HG02938 (cell line): ENCODE measurements around the gene KLK8.

Source experiments
- ATAC-seq: cut with Tn5 transposase; IDR thresholded peaks from one replicate; pipeline ENCODE4 v1.9.1; 2021; ENCODE audit warnings: mild to moderate bottlenecking, moderate library complexity; ENCODE audit not compliant: unreplicated experiment

Gene KLK8

DNA sequence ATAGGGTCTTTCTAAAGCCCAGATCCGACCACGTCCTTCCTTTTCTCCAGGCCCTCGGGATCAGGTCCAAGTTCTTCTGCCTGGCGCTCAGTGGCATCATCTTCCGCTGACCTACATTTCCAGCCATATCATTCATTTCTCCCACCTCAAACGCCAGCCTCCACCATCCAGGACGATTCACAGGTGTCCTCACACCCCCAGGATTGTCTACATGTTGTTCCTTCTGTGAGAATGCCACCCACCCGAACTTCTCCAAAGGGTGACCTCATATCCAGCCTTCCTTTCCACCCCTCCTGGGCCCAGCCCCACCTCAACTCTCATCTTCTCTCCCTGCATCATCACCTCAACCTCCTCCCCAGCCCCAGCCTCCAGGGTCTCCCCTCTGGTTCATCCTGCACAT is 43.8 kb downstream of the KLK8 start:
- ATAC-seq: no peak

DNA sequence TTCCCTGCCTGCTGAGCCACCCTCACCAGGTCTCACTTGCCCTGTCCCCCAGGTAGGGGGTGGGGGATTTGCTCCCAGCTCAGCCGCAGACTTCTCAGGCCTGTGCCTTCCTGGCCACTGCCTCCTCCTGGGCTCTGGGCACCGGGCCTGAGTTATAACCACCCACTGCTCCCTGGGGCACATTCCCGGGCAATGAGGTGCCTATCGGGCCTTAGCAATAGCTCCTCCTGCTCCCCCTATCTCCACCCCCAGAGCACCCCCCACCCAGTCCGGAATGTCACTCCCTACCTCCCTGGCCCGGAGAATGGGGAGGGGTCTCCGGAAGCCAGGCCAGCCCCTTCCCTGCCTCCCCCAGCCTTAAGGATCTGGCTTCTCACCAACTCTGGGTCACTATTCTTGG is 48.5 kb downstream of the KLK8 start, which contains the start of gene KLK5:
Gene KLK5, minus strand, starts transcription at position 129 of the 400 bp plus-strand sequence. CDS start 381 bp downstream, outside the sequence.
- ATAC-seq: no peak

DNA sequence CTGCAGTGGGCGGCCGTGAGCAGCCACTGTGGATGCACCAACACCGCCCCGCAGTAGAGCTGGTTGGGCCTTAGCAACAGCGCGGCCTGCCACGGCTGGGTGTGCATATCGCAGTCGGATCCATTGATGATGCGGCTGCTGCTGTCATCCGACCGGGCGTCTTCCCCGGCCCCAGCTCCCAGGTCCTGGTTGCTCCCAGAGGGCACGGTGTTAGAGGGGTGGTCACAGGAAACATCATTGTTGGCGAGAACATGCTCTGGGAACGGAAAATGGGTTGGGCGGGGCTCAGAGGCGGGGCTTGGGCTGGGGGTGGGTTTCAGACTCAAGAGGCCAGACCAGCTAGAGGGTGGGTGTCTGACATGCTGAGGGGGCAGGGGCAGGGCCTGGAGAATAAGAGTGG is 51.5 kb downstream of the KLK8 start:
- no peak for ATAC-seq

DNA sequence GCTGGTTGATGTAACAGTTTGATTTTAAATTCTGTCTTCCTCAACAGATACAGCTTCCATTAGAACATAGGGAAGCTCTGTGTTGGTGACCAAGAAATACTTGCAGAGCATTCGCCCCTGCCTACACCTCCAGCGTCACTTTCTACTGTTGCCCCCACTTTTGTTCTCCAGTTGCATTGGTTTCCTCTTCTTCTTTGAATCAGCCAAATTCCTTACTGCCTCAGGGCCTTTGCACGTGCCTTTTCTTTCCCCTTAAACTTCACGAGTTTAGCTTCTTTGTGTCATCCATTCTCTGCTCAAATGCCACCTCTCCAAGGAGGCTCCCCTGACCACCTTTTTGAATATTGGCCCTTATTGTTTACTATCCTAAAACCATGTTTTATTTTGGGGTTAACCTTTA is 54.3 kb downstream of the KLK8 start:
- no peak for ATAC-seq
